Measurements from ENCODE around the gene BRAT1. TPM values are rescaled to one million over a fixed set of nuclear protein-coding genes. Genes with fewer than 3 reads are reported as not detected.
"Not testable (repeated sequence)": the region's sequence is repeated elsewhere in the genome, so short reads cannot be mapped to it uniquely, and the experiment has no call there.

Gene BRAT1
- total and polyA plus RNA-seq, 2 experiments from 2014 or later: 19.2 to 45.0 TPM

DNA sequence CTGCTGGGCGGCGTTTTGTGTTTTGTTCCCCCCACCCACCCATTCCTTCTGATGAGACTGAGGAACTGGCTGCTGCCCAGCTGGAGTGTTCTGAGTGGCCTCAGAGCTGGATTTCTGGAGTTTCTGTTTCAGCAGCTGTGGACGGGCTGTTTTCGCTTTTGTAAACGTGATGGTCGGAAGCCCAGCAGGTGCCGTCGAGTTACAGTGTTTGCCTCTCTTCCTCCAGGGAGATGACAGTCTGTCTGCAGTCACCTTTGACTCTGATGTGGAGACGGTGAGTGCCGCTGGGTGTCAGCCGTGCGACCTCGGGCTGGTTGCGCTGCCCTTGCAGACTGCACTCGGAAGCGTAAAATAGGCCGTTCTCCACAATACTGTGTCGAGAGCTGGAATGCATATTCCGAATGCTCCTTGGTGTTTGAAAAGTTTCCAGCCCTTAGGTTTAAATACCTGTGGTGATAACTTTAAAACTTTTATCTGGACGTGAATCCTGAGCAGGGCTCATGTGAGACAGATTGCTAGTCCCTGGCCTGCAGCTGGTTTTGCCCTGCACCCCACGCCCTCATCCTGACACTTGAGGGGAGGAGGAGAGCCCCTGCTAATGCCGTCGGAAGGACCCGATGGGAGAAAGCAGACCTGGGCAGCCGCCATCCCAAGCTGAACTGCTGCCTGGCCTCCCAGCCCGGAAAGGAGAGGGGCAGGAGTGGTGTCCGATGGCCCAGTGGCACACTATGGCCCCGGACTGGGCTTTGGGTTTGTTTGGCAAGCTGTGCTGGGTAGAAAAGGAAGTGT, 11.8 kb upstream of the BRAT1 start:
- Histone ChIP-seq H3K4me2 (no peak overlapping the region), H3K9me3 (ENCODE audit: low read depth) (no peaks in the 10 kb centered on the region), H4K20me1 (ENCODE audit: insufficient read depth, poor library complexity, severe bottlenecking) (no peaks in the 10 kb centered on the region), H3K36me3 (replicated peaks; ENCODE audit: insufficient read depth, low read depth) (no peaks in the 10 kb centered on the region), H3K27me3 (no peaks in the 10 kb centered on the region), H3K4me1 (ENCODE audit: insufficient read depth) (peaks cover 7% of the 10 kb centered on the region), H3K27ac (no peak overlapping the region), H2AFZ (no peak overlapping the region), H3K79me2 (peaks cover 40% of the 10 kb centered on the region), H3K4me3 (no peak overlapping the region), H3K9me2 (replicated peaks; ENCODE audit: insufficient read depth) (no peaks in the 10 kb centered on the region)
- WGBS (ENCODE audit: low lambda C conversion rate, missing lambda C conversion rate): 74% methylated on average over 28 of the region's 28 CpGs
- no peak for TF ChIP-seq EZH2 (IDR thresholded peaks at IDR 0.05; ENCODE audit: borderline replicate concordance)
- TF ChIP-seq EZH2phosphoT487 (IDR thresholded peaks at IDR 0.05; ENCODE audit: low read depth, severe bottlenecking, unreplicated experiment): no peak
- TF ChIP-seq, protein P1, sequence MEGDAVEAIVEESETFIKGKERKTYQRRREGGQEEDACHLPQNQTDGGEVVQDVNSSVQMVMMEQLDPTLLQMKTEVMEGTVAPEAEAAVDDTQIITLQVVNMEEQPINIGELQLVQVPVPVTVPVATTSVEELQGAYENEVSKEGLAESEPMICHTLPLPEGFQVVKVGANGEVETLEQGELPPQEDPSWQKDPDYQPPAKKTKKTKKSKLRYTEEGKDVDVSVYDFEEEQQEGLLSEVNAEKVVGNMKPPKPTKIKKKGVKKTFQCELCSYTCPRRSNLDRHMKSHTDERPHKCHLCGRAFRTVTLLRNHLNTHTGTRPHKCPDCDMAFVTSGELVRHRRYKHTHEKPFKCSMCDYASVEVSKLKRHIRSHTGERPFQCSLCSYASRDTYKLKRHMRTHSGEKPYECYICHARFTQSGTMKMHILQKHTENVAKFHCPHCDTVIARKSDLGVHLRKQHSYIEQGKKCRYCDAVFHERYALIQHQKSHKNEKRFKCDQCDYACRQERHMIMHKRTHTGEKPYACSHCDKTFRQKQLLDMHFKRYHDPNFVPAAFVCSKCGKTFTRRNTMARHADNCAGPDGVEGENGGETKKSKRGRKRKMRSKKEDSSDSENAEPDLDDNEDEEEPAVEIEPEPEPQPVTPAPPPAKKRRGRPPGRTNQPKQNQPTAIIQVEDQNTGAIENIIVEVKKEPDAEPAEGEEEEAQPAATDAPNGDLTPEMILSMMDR (IDR thresholded peaks at IDR 0.05; ENCODE audit: poor library complexity): no peak
- DNase-seq (ENCODE audit: low spot score): no peak

DNA sequence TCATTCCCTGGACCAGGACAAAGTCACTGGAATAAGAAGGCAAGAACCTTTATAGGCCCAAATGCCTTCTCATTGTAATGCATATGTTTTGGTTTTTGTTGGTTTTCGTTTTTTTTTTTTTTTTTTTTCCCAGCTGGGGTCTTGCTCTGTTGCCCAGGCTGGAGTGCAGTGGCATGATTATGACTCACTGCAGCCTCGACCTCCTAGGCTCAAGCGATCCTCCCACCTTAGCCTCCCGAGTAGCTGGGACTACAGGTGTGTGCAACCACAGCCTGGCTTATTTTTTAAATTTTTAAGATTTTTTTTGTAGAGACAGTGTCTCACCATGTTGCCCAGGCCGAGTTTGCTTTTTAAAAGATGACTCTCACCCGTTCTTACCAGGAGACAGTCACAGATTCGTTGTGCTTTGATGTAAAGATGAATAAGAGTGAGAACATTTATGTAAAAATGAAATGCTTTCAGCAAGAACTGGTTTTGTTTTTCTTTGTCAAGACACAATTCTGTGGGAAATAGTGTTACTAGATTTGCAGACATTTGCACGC, 11.1 kb upstream of the BRAT1 start:
- no peaks in the 10 kb centered on the region for H3K9me2 ChIP-seq (replicated peaks; ENCODE audit: insufficient read depth)
- no peaks in the 10 kb centered on the region for H3K36me3 ChIP-seq (replicated peaks; ENCODE audit: insufficient read depth, low read depth)
- no peak overlapping the region for H3K27ac ChIP-seq
- peaks cover 45% of the 10 kb centered on the region for H3K79me2 ChIP-seq
- H3K4me3 ChIP-seq: no peak overlapping the region
- no peaks in the 10 kb centered on the region for H3K27me3 ChIP-seq
- no peak overlapping the region for H3K4me2 ChIP-seq
- TF ChIP-seq EZH2 (IDR thresholded peaks at IDR 0.05; ENCODE audit: borderline replicate concordance): no peak
- TF ChIP-seq, protein P1 (IDR thresholded peaks at IDR 0.05; ENCODE audit: poor library complexity): no peak
- no peak for TF ChIP-seq EZH2phosphoT487 (IDR thresholded peaks at IDR 0.05; ENCODE audit: low read depth, severe bottlenecking, unreplicated experiment)
- no peaks in the 10 kb centered on the region for H4K20me1 ChIP-seq (ENCODE audit: insufficient read depth, poor library complexity, severe bottlenecking)
- no peak for DNase-seq (ENCODE audit: low spot score)
- peaks cover under 1% of the 10 kb centered on the region for H3K4me1 ChIP-seq (ENCODE audit: insufficient read depth)
- H3K9me3 ChIP-seq (ENCODE audit: low read depth): no peaks in the 10 kb centered on the region
- no peak overlapping the region for H2AFZ ChIP-seq
- WGBS (ENCODE audit: low lambda C conversion rate, missing lambda C conversion rate): 88% methylated on average over 8 of the region's 8 CpGs

DNA sequence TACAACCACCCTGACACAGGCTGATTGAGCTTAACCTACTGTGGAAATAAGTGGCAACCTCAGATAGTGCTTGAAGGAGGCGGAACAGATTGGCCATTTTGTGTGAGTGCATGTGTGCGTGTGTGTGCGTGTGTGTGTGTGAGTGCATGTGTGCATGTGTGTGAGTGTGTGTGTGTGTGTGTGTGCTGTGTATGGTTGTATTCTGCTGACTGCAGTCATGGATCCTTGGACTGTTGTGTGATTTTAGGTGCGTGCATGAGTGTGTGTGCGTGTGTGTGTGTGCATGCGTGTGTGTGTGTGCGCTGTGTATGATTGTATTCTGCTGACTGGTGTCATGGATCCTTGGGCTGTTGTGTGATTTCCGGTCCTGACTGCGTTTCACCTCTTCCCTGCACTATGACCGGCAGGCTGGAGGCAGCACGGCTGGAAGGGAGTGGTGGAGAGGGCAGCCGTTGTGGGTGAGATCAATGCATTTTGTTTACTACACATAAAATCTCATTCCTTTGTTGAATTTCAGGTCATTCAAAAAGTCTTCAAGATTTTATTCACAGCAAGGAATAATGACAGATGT, 9.7 kb upstream of the BRAT1 start:
- no peak for DNase-seq (ENCODE audit: low spot score)
- H3K9me3 ChIP-seq (ENCODE audit: low read depth): no peaks in the 10 kb centered on the region
- no peaks in the 10 kb centered on the region for H3K9me2 ChIP-seq (replicated peaks; ENCODE audit: insufficient read depth)
- no peak overlapping the region for H3K27ac ChIP-seq
- H3K4me2 ChIP-seq: no peak overlapping the region
- H3K27me3 ChIP-seq: no peaks in the 10 kb centered on the region
- H4K20me1 ChIP-seq (ENCODE audit: insufficient read depth, poor library complexity, severe bottlenecking): no peaks in the 10 kb centered on the region
- H3K4me3 ChIP-seq: no peak overlapping the region
- TF ChIP-seq EZH2phosphoT487 (IDR thresholded peaks at IDR 0.05; ENCODE audit: low read depth, severe bottlenecking, unreplicated experiment): no peak
- TF ChIP-seq, protein P1 (IDR thresholded peaks at IDR 0.05; ENCODE audit: poor library complexity): no peak
- no peak for TF ChIP-seq EZH2 (IDR thresholded peaks at IDR 0.05; ENCODE audit: borderline replicate concordance)
- H3K36me3 ChIP-seq (replicated peaks; ENCODE audit: insufficient read depth, low read depth): no peaks in the 10 kb centered on the region
- WGBS (ENCODE audit: low lambda C conversion rate, missing lambda C conversion rate): 77% methylated on average over 12 of the region's 12 CpGs
- no peak overlapping the region for H2AFZ ChIP-seq
- H3K79me2 ChIP-seq: peaks cover 56% of the 10 kb centered on the region
- H3K4me1 ChIP-seq (ENCODE audit: insufficient read depth): peaks cover 4% of the 10 kb centered on the region

DNA sequence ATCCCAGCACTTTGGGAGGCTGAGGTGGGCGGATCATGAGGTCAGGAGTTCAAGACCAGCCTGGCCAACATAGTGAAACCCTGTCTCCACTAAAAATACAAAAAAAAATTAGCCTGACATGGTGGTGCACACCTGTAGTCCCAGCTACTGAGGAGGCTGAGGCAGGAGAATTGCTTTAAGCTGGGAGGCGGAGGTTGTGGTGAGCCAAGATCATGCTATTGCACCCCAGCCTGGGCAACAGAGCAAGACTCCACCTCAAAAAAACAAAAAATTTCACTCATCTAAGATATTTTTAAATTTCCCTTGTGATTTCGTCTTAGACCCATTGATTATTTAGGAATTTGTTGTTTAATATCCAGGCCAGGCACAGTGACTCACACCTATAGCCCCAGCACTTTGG, 8.6 kb upstream of the BRAT1 start:
- H3K4me3 ChIP-seq; H3K27ac ChIP-seq; H2AFZ ChIP-seq; H3K27me3 ChIP-seq; H4K20me1 ChIP-seq (ENCODE audit: insufficient read depth, poor library complexity, severe bottlenecking); DNase-seq (ENCODE audit: low spot score); H3K4me2 ChIP-seq; H3K36me3 ChIP-seq (replicated peaks; ENCODE audit: insufficient read depth, low read depth); H3K9me2 ChIP-seq (replicated peaks; ENCODE audit: insufficient read depth); H3K4me1 ChIP-seq (ENCODE audit: insufficient read depth); H3K9me3 ChIP-seq (ENCODE audit: low read depth): not testable (repeated sequence)
- H3K79me2 ChIP-seq: peaks cover 58% of the 10 kb centered on the region
- WGBS (ENCODE audit: low lambda C conversion rate, missing lambda C conversion rate): 99% methylated on average over 3 of the region's 3 CpGs

Measured in hepatocyte (in vitro differentiated cells).